ENCODE results near the gene BBX. TPM values are rescaled to one million over a fixed set of nuclear protein-coding genes. Genes with fewer than 3 reads are reported as not detected.

Gene BBX
- polyA plus RNA-seq, 4 donors = 68.4 to 73.7 (median 70.9) TPM

- DNase-seq (ENCODE audit: low read depth in 4 of 4, low spot score in 3 of 4) = no peak
These were observed 73.9 kb downstream of the BBX start for GRCh38 chr3:107596639-107597038.

- peak in 2 of 4 donors; percentile 40 to 57 for DNase-seq (ENCODE audit: low read depth in 4 of 4, low spot score in 3 of 4)
These were observed 76.4 kb downstream of the BBX start for GRCh38 chr3:107598926-107599771.

DNA sequence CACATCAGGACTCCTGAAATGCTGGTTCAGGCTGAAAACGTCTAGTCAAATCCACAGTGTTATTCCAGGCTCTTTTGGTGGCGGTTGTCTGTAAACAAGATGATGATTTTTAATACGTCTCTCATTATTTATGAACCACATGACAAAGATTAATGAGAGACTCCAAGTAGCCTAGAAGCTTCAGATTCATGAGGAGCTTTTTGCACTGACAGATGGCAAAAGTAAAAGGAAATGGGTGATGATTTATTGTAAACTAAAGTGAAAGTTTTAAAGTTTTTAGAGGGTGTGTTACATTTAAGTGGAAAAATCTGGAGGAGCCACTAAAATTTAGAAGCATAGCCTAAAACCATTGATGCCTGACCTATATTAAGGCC, 77.0 kb downstream of the BBX start:
- DNase-seq (ENCODE audit: low read depth in 4 of 4, low spot score in 3 of 4) = no peak

GRCh38 chr3:107600780-107601179, 78.0 kb downstream of the BBX start:
- no peak for DNase-seq (ENCODE audit: low read depth in 4 of 4, low spot score in 3 of 4)

DNA sequence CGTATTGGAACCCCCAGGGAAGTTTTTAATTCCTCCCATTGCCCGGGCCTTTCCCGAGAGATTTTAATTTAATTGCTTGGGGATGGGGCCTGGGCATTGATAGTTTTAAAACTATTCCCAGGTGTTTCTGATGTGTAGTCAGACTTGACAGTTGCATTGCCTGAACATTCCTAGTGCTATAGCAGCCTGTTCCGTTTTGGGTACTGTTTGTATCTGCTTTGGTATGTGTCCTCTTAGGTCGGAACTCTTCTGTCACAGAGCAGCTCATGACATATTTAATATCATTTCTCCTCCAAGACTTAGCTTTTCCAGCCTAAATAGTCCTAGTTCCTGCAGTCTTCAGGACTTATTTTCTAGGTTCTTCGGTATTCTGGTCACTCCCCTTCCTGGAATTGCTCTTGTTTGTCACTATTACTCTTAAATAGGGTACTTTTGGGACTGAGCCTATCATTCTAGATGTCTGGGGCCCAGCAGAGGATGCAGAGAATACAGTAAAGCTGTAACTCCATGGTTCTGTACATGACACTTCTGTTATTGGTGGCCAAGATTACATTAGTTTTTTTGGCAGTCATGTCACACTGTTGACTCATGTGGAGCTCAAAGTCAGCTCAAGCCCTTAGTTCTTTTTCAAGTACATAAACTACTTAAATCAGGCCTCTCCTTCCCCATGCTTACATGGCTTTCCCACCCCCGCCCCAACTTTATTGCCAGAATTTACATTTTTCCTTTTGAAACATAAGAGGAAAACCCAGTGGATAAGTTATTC, 81.5 kb downstream of the BBX start:
- DNase-seq (ENCODE audit: low read depth in 4 of 4, low spot score in 3 of 4) = no peak

DNA sequence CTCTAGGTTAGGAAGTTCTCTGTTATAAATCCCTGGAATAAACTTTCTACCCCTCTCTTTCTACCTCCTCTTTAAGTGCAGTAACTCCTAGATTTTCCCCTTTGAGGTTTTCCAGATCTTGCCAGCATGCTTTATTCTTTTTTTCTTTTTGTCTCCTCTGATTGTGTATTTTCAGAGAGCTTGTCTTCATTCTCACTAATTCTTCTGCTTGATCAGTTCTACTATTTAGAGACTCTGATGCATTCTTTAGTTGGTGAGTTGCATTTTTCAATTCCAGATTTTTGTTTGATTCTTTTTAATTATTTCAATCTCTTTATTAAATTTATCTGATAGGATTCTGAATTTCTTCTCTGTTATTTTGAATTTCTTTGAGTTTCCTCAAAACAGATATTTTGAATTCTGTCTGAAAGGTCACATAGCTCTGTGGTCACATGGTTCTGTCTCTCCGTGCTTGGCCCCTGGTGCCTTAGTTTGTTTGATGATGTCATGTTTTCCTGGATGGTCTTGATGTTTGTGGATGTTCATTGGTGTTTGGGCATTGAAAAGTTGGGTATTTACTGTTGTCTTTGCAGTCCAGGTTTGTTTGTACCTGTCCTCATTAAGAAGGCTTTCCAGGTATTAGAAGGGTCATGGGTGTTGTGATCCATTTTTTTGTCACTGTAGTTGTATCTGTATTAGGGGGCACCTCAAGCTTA, 89.2 kb downstream of the BBX start:
- no peak for DNase-seq (ENCODE audit: low read depth in 4 of 4, low spot score in 3 of 4)

- no peak for DNase-seq (ENCODE audit: low read depth in 4 of 4, low spot score in 3 of 4)
These were observed 89.9 kb downstream of the BBX start for GRCh38 chr3:107612664-107613084.

GRCh38 chr3:107619549-107619948, 96.8 kb downstream of the BBX start:
- no peak for DNase-seq (ENCODE audit: low read depth in 4 of 4, low spot score in 3 of 4)

DNA sequence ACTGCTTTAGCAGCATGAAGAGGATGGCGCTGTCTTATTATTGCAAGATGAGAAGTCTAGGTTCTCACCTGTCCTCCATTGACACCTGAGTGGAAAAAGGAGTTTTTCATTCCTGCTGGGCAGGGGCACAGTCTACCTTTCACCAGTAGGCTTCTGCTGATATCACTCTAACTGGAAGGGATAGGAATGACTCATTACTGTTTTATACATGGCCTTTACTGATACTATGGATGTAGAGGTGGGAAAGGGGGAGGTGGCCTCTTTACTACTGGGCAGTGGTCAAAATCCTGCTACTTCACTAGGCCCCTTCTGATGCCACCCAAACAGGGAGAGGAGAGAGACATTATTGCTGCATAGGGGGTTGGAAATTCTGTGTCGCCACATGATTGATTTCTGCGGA, 97.8 kb downstream of the BBX start:
- DNase-seq (ENCODE audit: low read depth in 4 of 4, low spot score in 3 of 4) = no peak

DNA sequence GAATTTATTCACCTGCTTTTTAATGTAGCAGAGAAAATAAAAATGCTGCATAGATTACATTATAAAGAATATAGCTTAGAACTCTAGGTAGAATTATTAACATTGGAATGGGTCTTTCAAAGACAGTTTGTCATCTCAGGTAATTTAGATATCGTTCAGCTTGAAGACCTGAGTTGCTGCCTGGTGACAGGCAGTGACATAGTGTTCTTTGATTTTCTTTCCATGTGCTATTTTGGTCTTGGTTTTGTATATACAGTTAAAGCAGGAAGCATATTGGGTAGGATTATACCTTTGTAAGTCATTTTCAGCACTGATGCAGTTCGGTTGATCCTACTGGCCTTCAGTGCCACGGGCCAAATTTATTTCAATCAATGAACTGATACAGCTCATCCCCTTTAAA, 98.7 kb downstream of the BBX start:
- DNase-seq (ENCODE audit: low read depth in 4 of 4, low spot score in 3 of 4) = no peak

- no peak for DNase-seq (ENCODE audit: low read depth in 4 of 4, low spot score in 3 of 4)
These were observed 105.3 kb downstream of the BBX start for GRCh38 chr3:107627962-107628542.

GRCh38 chr3:107629566-107629965, 106.8 kb downstream of the BBX start:
- no peak for DNase-seq (ENCODE audit: low read depth in 4 of 4, low spot score in 3 of 4)

DNA sequence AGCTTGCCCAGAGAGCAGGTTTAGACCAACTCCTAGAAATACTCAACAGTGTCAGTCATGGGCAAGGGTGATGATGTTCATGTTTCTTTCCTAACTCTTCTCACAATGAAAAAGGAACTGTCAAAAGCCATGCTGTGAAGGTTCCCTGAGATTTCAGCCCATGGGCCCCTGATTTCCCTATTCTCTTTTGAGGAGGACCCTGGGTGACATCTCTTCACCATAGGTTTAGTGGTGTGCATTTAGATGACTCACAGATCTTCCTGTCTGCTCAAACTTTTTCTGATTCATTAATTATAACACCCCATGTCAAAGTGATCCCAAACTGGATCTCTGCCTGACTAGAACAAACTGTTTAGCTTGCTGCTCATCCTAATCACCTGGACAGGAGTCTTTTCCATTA, 108.0 kb downstream of the BBX start:
- no peak for DNase-seq (ENCODE audit: low read depth in 4 of 4, low spot score in 3 of 4)

GRCh38 chr3:107632576-107632975, 109.8 kb downstream of the BBX start:
- no peak for DNase-seq (ENCODE audit: low read depth in 4 of 4, low spot score in 3 of 4)

DNA sequence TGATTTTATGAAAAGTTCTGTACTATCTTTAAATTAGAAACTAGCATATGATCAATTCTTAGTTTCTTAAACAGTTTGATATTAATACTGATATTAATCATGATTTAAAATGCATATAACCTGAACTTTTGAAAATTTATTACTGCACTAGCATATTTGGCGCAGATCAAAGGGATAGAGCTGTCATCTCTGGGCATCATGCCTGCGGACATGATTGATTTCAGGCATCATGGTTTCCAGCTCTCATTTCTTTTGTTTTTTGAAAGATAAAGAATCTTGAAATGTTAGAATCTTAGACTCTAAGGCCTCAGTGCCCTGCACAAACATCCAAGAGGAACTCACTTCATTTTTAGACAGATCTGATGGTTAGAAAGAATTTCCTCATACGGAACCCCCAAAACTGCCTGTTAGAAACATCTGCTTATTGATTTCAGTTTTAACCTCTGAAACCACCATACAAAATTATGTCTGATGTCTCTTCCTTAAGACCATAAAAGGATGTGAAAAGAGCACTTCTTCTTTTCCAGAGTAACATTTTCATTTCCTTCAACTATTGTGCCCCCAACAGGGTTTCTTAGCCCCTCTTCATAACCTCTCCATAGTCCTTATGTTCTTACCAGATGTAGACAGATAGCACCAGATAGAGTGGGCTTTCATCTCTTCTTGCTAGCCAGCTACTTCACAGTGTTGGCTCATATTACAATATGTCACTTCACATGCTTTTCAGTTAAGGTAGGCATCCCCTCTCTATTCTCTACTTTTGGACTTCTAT, 110.8 kb downstream of the BBX start:
- DNase-seq (ENCODE audit: low read depth in 4 of 4, low spot score in 3 of 4) = no peak

GRCh38 chr3:107634099-107634489, 111.3 kb downstream of the BBX start:
- DNase-seq (ENCODE audit: low read depth in 4 of 4, low spot score in 3 of 4) = no peak

- no peak for DNase-seq (ENCODE audit: low read depth in 4 of 4, low spot score in 3 of 4)
These were observed 114.8 kb downstream of the BBX start for GRCh38 chr3:107637416-107638183.

- DNase-seq (ENCODE audit: low read depth in 4 of 4, low spot score in 3 of 4) = no peak
These were observed 119.0 kb downstream of the BBX start for GRCh38 chr3:107641572-107642307.
